HCT116 (cell line): Measurements from ENCODE around the gene HCRTR2.

Experiments used
- CTCF ChIP-seq, 3 experiments: fragments of 200-600 bp in 1 of 3; sonication (generic) in 1 of 3; IDR thresholded peaks in 2 of 3; conservative IDR thresholded peaks in 1 of 3; 2 replicates each; pipeline ENCODE4 v1.5.1; 2012 to 2017; ENCODE audit warnings: low read depth in 2 of 3, low read length in 2 of 3, antibody characterized with exemption in 1 of 3, borderline replicate concordance in 1 of 3, control low read depth in 1 of 3, mild to moderate bottlenecking in 1 of 3, mixed read lengths in 1 of 3, mixed run types in 1 of 3, moderate library complexity in 1 of 3; ENCODE audit not compliant: insufficient read depth in 1 of 3
- YY1 ChIP-seq: IDR thresholded peaks from 2 replicates; pipeline ENCODE4 v1.6.1; 2011; ENCODE audit warnings: low read length, low read depth, moderate library complexity, mild to moderate bottlenecking; ENCODE audit not compliant: insufficient replicate concordance; ENCODE audit errors: extremely low read depth

GRCh38 chr6:55319961-55320695 is 145.8 kb downstream of the HCRTR2 start:
- no peak for TF ChIP-seq CTCF (IDR thresholded peaks at IDR 0.05 in 2 of 3, conservative IDR thresholded peaks at IDR 0.05 in 1 of 3; ENCODE audit: borderline replicate concordance in 1 of 3, insufficient read depth in 1 of 3, low read depth in 2 of 3, low read length in 2 of 3)
- no peak for TF ChIP-seq YY1
